ENCODE data around the gene LYPD4. TPM values are rescaled to one million over a fixed set of nuclear protein-coding genes. Genes with fewer than 3 reads are reported as not detected.

Gene LYPD4
- total RNA-seq, 6 experiments from 2014 or later, result not detected

DNA sequence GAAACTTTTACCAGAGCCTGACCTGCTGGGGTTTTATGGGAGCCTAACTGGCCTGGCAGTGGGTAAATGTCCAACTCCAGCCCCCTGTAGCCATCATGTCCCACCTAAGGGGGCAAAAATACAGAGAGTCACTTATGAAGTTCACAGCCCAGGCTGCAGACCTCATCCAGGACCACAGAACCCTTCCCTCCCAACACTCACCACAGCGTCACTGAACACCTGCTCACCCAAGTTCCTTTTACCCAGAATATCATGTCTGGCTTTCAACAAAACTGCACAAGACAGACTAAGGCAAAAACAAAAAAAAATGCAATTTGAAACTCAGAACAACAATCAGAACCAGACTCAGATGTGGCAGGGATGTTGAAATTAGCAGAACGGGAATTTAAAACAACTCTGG, 41.7 kb downstream of the LYPD4 start:
- Mint-ChIP-seq H3K36me3 (ENCODE audit: low read depth) (no peaks in the 10 kb centered on the region), H3K27ac (no peak overlapping the region), H3K4me3 (no peak overlapping the region), H3K4me1 (ENCODE audit: low read depth) (no peaks in the 10 kb centered on the region; the same call in 1 of the 2 replicates), H3K9me3 (no peaks in the 10 kb centered on the region), H3K27me3 (ENCODE audit: insufficient read depth) (peaks cover 35% of the 10 kb centered on the region)
- DNase-seq, result no peak
- TF ChIP-seq, protein P1, sequence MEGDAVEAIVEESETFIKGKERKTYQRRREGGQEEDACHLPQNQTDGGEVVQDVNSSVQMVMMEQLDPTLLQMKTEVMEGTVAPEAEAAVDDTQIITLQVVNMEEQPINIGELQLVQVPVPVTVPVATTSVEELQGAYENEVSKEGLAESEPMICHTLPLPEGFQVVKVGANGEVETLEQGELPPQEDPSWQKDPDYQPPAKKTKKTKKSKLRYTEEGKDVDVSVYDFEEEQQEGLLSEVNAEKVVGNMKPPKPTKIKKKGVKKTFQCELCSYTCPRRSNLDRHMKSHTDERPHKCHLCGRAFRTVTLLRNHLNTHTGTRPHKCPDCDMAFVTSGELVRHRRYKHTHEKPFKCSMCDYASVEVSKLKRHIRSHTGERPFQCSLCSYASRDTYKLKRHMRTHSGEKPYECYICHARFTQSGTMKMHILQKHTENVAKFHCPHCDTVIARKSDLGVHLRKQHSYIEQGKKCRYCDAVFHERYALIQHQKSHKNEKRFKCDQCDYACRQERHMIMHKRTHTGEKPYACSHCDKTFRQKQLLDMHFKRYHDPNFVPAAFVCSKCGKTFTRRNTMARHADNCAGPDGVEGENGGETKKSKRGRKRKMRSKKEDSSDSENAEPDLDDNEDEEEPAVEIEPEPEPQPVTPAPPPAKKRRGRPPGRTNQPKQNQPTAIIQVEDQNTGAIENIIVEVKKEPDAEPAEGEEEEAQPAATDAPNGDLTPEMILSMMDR (IDR thresholded peaks at IDR 0.05), result no peak

DNA sequence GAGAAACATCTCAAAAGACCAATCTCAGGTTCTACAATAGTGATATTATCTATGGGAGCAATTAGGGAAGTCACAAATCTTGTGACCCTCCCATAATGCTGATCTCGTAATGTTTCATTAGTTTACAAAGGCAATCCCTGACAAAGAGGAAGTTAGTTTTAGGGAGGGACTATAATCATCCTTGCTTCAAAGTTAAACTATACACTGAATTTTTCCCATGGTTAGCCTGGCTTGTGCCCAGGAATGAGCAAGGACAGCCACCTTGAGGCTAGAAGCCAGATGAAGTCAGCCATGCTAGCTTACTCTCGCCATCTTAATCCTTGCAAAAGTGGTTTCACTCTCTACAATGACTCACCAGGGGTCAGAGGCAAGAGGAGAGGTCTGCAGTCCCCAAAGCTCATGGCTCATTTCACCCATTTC, 42.7 kb downstream of the LYPD4 start:
- Mint-ChIP-seq H3K27me3 (ENCODE audit: insufficient read depth) (peaks cover 34% of the 10 kb centered on the region), H3K4me3 (no peak overlapping the region), H3K4me1 (ENCODE audit: low read depth) (no peaks in the 10 kb centered on the region; the same call in 1 of the 2 replicates), H3K27ac (no peak overlapping the region), H3K9me3 (no peaks in the 10 kb centered on the region), H3K36me3 (ENCODE audit: low read depth) (no peaks in the 10 kb centered on the region)
- DNase-seq, result no peak
- TF ChIP-seq, protein P1 (IDR thresholded peaks at IDR 0.05), result no peak

DNA sequence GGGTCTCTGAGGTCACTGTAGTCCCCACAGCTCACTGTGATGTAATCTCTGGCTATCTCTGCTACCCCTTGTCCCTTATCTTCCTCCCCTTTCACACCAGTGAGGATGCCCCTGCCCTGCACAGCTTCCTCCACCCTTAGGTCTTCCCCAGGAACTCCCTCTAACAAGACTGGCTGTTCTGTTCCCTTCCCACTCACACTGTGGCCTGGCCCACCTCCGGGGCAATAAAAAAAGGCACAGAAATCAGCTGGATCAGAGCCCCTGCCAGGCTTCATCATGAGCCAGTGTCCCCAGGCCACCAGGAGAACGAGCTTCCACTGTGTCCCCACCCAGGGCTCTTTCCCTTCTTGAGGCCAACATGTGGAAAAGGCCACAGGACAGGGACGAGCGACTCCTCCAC, 43.5 kb downstream of the LYPD4 start:
- H3K27me3 Mint-ChIP-seq (ENCODE audit: insufficient read depth), result peaks cover 39% of the 10 kb centered on the region
- H3K4me3 Mint-ChIP-seq, result no peak overlapping the region
- H3K9me3 Mint-ChIP-seq, result no peaks in the 10 kb centered on the region
- TF ChIP-seq, protein P1 (IDR thresholded peaks at IDR 0.05), result no peak
- no peaks in the 10 kb centered on the region; the same call in 1 of the 2 replicates for H3K4me1 Mint-ChIP-seq (ENCODE audit: low read depth)
- no peaks in the 10 kb centered on the region for H3K36me3 Mint-ChIP-seq (ENCODE audit: low read depth)
- H3K27ac Mint-ChIP-seq, result no peak overlapping the region
- no peak for DNase-seq

DNA sequence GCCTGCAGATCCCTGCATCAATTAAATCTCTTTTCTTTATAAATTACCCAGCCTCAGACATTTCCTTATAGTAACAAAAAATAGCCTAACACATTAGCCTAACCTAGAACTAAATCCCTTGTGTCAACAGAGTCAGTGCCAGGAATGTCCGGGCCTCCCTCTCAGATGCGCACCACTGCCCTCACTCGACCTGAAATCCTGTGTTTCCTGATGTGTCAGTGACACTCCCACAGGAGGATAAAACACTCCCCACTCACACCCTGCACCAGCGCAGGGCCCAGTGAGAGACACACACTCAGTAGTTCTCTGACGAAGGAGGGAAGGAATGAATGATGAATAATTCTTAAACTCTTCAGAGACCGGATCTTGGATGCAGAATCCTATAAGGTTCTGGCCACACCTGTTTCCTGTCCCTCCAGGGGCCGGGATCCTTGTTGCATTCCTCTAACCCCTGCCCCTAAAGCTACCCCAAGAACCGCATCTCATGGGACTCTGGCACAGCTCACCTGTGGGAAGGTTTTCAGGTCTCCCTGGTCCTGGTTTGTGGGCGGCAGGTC, 45.0 kb downstream of the LYPD4 start:
- DNase-seq, result no peak
- TF ChIP-seq, protein P1 (IDR thresholded peaks at IDR 0.05), result no peak
- Mint-ChIP-seq H3K4me1 (ENCODE audit: low read depth) (no peaks in the 10 kb centered on the region; the same call in 1 of the 2 replicates), H3K4me3 (no peak overlapping the region), H3K36me3 (ENCODE audit: low read depth) (no peaks in the 10 kb centered on the region), H3K27me3 (ENCODE audit: insufficient read depth) (peaks cover 40% of the 10 kb centered on the region), H3K27ac (no peak overlapping the region), H3K9me3 (no peaks in the 10 kb centered on the region)

DNA sequence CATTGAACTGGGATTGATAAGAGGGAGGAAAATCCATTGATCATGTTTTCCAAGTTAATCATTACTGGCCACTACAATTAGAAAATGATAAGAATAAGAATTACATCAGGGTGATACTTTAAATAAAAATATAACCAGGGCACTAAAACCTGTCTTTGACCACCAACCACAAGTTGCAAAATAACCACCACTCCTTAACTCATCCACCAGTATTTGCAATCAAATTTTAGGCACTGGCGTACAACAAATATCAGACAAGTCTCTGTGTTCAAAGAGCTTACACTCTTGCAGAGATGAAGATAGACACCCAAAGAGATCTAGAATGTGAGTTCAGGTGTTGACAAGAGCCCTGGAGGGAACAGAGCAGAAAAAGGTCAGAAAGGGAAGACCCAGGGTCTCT, 47.6 kb downstream of the LYPD4 start:
- peaks cover 35% of the 10 kb centered on the region for H3K27me3 Mint-ChIP-seq (ENCODE audit: insufficient read depth)
- H3K4me1 Mint-ChIP-seq (ENCODE audit: low read depth), result peaks cover 12% of the 10 kb centered on the region
- TF ChIP-seq, protein P1 (IDR thresholded peaks at IDR 0.05), result no peak
- H3K36me3 Mint-ChIP-seq (ENCODE audit: low read depth), result no peaks in the 10 kb centered on the region
- no peak overlapping the region for H3K4me3 Mint-ChIP-seq
- no peak for DNase-seq
- no peak overlapping the region for H3K27ac Mint-ChIP-seq
- no peaks in the 10 kb centered on the region for H3K9me3 Mint-ChIP-seq

Data from HFFc6 (cell line).